ENCODE measurements around the gene MKLN1. TPM values are rescaled to one million over a fixed set of nuclear protein-coding genes. Genes with fewer than 3 reads are reported as not detected.

The MKLN1 gene
- total and polyA plus RNA-seq, 12 donors = 9.5 to 48.2 (median 41.1) TPM

GRCh38 chr7:131476740-131477139 lies 149.1 kb downstream of the MKLN1 start:
- H3K4me3 ChIP-seq = no peak overlapping the region
- no peaks in the 10 kb centered on the region for H3K27me3 ChIP-seq
- H3K36me3 ChIP-seq = peaks cover 0 to 71% (median 9%) of the 10 kb centered on the region in 9 donors
- no peak for DNase-seq
- intact Hi-C loops (cut with DNase I) = no loop called here
- no peak for TF ChIP-seq CTCF (IDR thresholded peaks at IDR 0.05)
- 93 to 94% methylated on average over 2 of the region's 2 CpGs for WGBS, 2 donors
- H3K9me3 ChIP-seq = peaks cover 0 to 6% (median 0%) of the 10 kb centered on the region in 11 donors
- H3K4me1 ChIP-seq = peaks cover 4 to 27% (median 14%) of the 10 kb centered on the region in 9 donors
- no peak overlapping the region for H3K27ac ChIP-seq
- no peak for ATAC-seq

GRCh38 chr7:131480384-131481315 lies 153.0 kb downstream of the MKLN1 start:
- ATAC-seq = peak in 1 of 8 donors; percentile 9

GRCh38 chr7:131482800-131483199 lies 155.1 kb downstream of the MKLN1 start:
- Histone ChIP-seq H3K4me1 (peaks cover 4 to 48% (median 18%) of the 10 kb centered on the region in 9 donors), H3K27me3 (no peaks in the 10 kb centered on the region), H3K4me3 (no peak overlapping the region), H3K36me3 (peaks cover 0 to 60% (median 0%) of the 10 kb centered on the region in 9 donors), H3K9me3 (no peaks in the 10 kb centered on the region), H3K27ac (no peak overlapping the region)
- ATAC-seq = no peak
- intact Hi-C loops (cut with DNase I) = no loop called here
- no peak for DNase-seq
- no peak for TF ChIP-seq CTCF (IDR thresholded peaks at IDR 0.05)
- WGBS, 2 donors = 99 to 100% methylated on average over 2 of the region's 2 CpGs

More at GRCh38 chr7:131480384-131481315, 153.0 kb downstream of the MKLN1 start:
- H3K4me3 ChIP-seq = no peak overlapping the region
- TF ChIP-seq CTCF (IDR thresholded peaks at IDR 0.05) = no peak
- no peaks in the 10 kb centered on the region for H3K9me3 ChIP-seq
- 73 to 78% methylated on average over 4 of the region's 4 CpGs for WGBS, 2 donors
- H3K36me3 ChIP-seq = peaks cover 0 to 58% (median 0%) of the 10 kb centered on the region in 9 donors
- peaks cover 4 to 35% (median 14%) of the 10 kb centered on the region in 9 donors for H3K4me1 ChIP-seq
- H3K27ac ChIP-seq = peak overlapping the region in 1 of 10 donors; percentile 23
- no peaks in the 10 kb centered on the region for H3K27me3 ChIP-seq
- no peak for DNase-seq
- intact Hi-C loops (cut with DNase I) = no loop called here

- ATAC-seq (no peak), DNase-seq (no peak)
- Histone ChIP-seq H3K4me1 (peaks cover 4 to 52% (median 18%) of the 10 kb centered on the region in 9 donors), H3K9me3 (no peaks in the 10 kb centered on the region), H3K27me3 (no peaks in the 10 kb centered on the region), H3K36me3 (peaks cover 0 to 57% (median 0%) of the 10 kb centered on the region in 9 donors), H3K27ac (no peak overlapping the region), H3K4me3 (no peak overlapping the region)
- no peak for TF ChIP-seq CTCF (IDR thresholded peaks at IDR 0.05)
- intact Hi-C loops (cut with DNase I) = no loop called here
- 99% methylated on average over 2 of the region's 2 CpGs for WGBS, 2 donors
Measured at GRCh38 chr7:131483586-131483985, 155.9 kb downstream of the MKLN1 start.
